GM12864 (cell line): Measurements from ENCODE around the gene TDRD9.

ENCODE experiments used
- DNase-seq: peaks from one replicate; pipeline ENCODE4 v3.0.0-alpha.2; 2011; ENCODE audit warnings: low read depth
- H3K4me3 ChIP-seq: 2 replicates; pipeline ENCODE4 v1.5.1; 2011; ENCODE audit warnings: mild to moderate bottlenecking, low read depth, low read length, control low read depth
- TF ChIP-seq, protein P1 (sequence below): IDR thresholded peaks from 2 replicates; pipeline ENCODE4 v1.5.1; 2011; ENCODE audit warnings: low read depth, mild to moderate bottlenecking, moderate library complexity, low read length, control low read depth, inconsistent platforms; ENCODE audit errors: missing control alignments

Gene TDRD9, protein sequence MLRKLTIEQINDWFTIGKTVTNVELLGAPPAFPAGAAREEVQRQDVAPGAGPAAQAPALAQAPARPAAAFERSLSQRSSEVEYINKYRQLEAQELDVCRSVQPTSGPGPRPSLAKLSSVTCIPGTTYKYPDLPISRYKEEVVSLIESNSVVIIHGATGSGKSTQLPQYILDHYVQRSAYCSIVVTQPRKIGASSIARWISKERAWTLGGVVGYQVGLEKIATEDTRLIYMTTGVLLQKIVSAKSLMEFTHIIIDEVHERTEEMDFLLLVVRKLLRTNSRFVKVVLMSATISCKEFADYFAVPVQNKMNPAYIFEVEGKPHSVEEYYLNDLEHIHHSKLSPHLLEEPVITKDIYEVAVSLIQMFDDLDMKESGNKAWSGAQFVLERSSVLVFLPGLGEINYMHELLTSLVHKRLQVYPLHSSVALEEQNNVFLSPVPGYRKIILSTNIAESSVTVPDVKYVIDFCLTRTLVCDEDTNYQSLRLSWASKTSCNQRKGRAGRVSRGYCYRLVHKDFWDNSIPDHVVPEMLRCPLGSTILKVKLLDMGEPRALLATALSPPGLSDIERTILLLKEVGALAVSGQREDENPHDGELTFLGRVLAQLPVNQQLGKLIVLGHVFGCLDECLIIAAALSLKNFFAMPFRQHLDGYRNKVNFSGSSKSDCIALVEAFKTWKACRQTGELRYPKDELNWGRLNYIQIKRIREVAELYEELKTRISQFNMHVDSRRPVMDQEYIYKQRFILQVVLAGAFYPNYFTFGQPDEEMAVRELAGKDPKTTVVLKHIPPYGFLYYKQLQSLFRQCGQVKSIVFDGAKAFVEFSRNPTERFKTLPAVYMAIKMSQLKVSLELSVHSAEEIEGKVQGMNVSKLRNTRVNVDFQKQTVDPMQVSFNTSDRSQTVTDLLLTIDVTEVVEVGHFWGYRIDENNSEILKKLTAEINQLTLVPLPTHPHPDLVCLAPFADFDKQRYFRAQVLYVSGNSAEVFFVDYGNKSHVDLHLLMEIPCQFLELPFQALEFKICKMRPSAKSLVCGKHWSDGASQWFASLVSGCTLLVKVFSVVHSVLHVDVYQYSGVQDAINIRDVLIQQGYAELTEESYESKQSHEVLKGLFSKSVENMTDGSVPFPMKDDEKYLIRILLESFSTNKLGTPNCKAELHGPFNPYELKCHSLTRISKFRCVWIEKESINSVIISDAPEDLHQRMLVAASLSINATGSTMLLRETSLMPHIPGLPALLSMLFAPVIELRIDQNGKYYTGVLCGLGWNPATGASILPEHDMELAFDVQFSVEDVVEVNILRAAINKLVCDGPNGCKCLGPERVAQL (N-terminal part only)

DNA sequence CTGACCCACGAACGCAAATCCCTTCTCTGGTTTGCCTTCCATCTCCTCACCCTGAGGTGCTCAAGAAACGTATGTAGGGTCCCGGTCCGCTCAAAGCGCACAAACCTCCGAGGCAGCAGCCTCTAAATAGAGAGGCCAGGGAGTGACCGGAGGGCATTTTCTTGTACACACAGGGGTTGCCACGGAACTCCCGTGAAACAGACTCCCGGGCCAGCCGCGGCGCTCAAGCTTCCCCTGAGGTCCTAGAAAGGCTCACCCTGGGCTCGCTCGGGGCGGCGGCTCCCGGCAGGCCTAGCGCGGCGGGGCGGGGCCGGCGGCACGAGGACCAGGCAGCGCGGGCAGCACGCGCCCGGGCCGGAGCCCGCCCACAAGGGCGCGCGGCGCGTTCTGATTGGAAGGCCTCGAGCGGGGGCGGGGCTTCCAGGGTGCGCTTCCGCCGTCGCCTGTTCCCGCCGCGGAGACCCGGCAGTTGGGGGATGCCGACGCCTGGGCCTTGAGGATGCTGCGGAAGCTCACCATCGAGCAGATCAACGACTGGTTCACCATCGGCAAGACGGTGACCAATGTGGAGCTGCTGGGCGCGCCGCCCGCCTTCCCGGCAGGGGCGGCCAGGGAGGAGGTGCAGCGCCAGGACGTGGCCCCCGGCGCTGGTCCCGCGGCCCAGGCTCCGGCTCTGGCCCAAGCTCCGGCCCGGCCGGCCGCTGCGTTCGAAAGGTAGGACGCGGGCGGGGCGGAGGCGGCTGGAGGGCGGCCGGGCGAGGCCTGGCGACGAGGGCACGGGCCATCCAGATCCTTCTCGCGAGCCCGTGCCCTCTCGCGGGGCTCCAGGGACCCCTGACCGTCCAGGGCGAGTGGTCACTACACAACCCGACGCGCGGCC lies at the start of gene TDRD9:
TSS of gene TDRD9 (plus strand) at position 446 of the 880 bp plus-strand sequence. CDS start at position 500, 54 bp downstream.
- DNase-seq: no peak
- TF ChIP-seq, protein P1, sequence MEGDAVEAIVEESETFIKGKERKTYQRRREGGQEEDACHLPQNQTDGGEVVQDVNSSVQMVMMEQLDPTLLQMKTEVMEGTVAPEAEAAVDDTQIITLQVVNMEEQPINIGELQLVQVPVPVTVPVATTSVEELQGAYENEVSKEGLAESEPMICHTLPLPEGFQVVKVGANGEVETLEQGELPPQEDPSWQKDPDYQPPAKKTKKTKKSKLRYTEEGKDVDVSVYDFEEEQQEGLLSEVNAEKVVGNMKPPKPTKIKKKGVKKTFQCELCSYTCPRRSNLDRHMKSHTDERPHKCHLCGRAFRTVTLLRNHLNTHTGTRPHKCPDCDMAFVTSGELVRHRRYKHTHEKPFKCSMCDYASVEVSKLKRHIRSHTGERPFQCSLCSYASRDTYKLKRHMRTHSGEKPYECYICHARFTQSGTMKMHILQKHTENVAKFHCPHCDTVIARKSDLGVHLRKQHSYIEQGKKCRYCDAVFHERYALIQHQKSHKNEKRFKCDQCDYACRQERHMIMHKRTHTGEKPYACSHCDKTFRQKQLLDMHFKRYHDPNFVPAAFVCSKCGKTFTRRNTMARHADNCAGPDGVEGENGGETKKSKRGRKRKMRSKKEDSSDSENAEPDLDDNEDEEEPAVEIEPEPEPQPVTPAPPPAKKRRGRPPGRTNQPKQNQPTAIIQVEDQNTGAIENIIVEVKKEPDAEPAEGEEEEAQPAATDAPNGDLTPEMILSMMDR: no peak
- no peak within 1 kb of the TSS for H3K4me3 ChIP-seq

DNA sequence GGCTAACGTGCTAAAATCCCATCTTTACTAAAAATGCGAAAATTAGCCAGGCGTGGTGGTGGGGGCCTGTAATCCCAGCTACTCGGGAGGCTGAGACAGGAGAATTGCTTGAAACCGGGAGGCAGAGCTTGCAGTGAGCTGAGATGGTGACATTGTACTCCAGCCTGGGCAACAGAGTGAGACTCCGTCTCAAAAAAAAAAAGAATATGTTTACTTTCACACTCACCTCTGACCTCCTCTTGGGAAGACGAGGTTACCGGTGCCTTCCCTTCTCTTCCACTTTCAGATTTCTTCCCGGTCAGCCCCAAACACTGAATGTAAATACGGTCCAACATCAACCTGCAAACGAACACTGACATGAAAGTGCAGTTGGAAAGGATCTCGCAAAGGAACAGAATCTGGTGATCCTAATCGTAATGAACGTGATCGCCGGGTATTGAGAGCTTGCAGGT lies 49.1 kb upstream of the TDRD9 start:
- no peak overlapping the region for H3K4me3 ChIP-seq
- DNase-seq: no peak
- TF ChIP-seq, protein P1: no peak

DNA sequence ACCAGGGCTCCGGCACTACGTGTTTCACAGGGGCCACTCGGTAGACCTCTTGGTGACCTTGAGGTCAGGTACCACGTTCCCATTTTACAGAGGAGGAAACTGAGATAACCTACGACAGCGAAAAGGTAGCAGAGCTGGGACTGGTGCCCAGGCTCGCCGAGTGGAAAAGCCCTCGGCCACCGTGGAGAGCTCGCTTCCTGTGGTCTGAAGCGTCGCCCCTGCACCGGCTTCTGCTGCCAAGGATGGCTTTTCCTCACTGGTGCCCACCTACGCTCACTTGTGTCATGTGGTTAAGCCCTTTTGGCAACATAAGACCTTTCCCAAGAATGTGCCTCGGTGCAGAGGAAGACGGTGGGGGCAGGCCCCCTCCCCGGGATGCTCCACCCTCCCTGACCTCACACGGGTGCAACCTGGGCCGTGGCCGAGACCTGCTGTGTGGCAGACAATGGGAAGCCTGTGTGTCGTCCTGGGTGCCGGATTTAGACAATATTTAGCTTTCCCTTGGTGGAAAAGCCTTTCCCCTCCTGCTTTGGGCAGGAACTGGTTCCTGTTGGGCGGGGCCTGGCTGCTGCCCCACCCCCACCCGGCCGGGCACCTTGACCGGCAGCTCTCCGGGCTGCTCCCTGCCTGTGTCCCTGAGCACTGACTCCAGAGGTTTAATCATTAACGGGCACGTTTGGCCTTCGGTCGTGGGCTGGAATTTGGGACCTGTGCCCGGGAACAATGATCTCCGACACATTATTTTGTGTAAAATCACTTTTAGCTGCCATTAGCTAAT lies 48.5 kb upstream of the TDRD9 start:
- H3K4me3 ChIP-seq: no peak overlapping the region
- DNase-seq: no peak
- TF ChIP-seq, protein P1: no peak

DNA sequence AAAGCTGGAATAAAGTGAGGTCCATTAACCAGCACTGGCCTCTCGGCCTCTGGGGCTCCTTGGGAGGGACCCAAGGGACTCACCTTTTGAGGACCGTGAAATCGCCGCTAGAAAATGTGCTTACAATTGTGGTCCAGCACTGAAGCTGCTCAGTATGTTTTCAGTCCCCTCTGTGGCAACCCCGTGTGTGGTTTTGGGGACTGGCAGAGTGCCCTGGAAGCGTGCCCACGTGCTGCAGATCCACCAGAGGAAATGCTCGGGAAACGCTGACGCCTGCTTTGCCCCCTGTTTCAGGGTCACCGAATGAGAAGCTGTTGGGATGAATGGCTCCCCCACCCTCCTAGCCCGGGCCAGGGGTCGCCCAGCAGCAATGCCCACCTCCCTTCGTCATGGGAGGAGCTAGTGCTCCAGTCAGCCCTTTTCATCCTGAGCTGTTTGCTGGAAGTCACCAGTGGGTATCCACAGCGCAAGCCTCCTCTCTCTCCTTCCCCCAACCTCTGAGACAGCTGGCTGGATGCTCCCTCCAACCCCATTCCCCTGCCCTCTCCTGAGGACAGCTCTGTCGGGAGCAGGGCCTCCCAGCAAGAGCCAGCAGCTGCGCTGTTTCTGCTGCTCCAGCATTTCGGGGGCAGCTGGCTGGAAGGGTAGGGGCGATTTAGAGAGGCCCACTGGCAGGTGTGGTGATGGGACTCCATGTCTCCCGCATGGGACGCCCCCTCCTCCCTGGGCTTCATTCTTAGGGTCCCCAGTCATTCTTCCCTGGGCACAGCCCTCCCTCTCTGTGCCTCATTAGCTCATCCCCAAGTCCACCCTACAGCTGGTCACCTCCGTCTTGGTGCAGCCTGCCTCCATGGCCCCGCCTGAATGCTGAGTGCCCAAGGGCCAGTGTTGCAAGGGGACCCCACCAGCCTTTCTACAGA lies 47.6 kb upstream of the TDRD9 start:
- TF ChIP-seq, protein P1: no peak
- no peak for DNase-seq
- no peak overlapping the region for H3K4me3 ChIP-seq
